Measurements from ENCODE around the gene DEXI. TPM values are rescaled to one million over a fixed set of nuclear protein-coding genes. Genes with fewer than 3 reads are reported as not detected.

The DEXI gene
- total and polyA plus RNA-seq, 10 donors: 14.9 to 81.5 (median 33.5) TPM

DNA sequence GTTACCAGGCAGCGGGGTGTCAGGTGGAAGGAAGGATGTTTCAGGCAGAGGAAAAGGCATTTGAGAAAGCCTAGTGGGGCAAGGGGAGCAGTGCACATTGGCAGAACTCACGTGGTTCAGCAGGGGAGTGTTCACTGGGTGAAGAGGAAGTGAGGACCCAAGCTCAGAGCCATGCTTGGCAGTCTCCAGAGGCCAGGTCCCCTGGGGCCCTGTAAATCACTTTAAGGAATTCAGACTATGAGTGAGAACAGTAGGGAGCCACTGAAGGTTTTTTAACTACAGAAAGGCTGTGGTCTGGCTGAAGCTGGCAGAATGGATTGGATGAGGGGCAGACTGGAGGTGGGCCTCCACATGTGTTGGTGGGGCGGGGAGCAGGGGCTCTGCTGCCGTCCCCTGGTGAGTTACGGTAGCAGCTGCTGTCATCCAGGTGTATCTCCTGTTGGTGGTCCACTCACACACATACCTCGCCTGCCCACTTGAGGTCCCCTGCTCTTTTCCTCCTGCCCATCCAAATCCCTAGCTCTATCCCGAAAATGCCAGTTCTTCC lies 7.2 kb upstream of the DEXI start:
- TF ChIP-seq, protein P1, sequence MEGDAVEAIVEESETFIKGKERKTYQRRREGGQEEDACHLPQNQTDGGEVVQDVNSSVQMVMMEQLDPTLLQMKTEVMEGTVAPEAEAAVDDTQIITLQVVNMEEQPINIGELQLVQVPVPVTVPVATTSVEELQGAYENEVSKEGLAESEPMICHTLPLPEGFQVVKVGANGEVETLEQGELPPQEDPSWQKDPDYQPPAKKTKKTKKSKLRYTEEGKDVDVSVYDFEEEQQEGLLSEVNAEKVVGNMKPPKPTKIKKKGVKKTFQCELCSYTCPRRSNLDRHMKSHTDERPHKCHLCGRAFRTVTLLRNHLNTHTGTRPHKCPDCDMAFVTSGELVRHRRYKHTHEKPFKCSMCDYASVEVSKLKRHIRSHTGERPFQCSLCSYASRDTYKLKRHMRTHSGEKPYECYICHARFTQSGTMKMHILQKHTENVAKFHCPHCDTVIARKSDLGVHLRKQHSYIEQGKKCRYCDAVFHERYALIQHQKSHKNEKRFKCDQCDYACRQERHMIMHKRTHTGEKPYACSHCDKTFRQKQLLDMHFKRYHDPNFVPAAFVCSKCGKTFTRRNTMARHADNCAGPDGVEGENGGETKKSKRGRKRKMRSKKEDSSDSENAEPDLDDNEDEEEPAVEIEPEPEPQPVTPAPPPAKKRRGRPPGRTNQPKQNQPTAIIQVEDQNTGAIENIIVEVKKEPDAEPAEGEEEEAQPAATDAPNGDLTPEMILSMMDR (IDR thresholded peaks at IDR 0.05 in 8 of 11, conservative IDR thresholded peaks at IDR 0.05 in 3 of 11): peak in 10 of 11 experiments; percentile 15 to 71 (median 60)
- no peak for TF ChIP-seq POLR2A (IDR thresholded peaks at IDR 0.05)
- TF ChIP-seq POLR2AphosphoS5 (IDR thresholded peaks at IDR 0.05): peak in 2 of 3 donors; percentile 37 to 49
- Histone ChIP-seq H3K4me3 (peak overlapping the region in 1 of 8 donors; percentile 36), H3K27ac (peak overlapping the region; percentile 20 to 83 (median 45)), H3K27me3 (replicated peaks in 1 of 7) (no peaks in the 10 kb centered on the region), H3K36me3 (no peaks in the 10 kb centered on the region), H3K9me3 (no peaks in the 10 kb centered on the region), H3K4me1 (peaks cover 34 to 95% (median 71%) of the 10 kb centered on the region in 6 donors)
- 33 to 64% (median 47%) methylated on average over 7 of the region's 7 CpGs for WGBS, 5 donors
- DNase-seq: peak; percentile 90
- intact Hi-C loops (cut with DNase I; ENCODE audit: low total_unique reads): no loop called here

DNA sequence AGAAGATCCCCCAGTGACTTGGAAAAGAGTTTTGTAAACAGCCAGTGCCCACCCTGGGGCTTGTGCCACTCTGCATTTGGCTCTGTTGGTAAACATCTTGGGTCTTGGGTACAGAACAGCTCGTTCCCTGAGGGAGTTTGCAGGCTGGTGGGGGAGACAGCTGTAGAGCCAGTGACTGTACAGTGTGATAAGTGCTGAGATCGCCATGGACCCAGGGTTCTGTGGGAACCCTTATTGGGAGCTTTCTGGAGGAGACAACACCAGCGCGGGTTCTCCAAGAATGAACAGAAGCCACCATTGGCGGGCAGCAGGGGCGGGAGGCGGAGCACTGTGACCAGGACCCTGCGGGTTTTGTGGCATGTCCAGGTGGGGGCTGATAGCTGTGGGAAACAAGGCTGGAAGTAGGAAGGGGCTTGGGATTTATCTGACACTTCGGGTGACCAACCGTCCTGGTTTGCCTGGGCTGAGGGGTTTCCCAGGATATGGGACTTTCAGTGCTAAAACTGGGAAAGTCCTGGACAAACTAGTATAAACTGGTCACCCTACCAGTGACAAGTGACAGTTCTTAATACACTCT lies 5.0 kb upstream of the DEXI start:
- no peaks in the 10 kb centered on the region for H3K9me3 ChIP-seq
- no peak for DNase-seq
- H3K27me3 ChIP-seq (replicated peaks in 1 of 7): no peaks in the 10 kb centered on the region
- 80 to 94% (median 89%) methylated on average over 9 to 10 of the region's 10 CpGs for WGBS, 5 donors
- intact Hi-C loops (cut with DNase I; ENCODE audit: low total_unique reads): no loop called here
- no peak overlapping the region for H3K27ac ChIP-seq
- no peak overlapping the region for H3K4me3 ChIP-seq
- H3K4me1 ChIP-seq: peaks cover 34 to 97% (median 78%) of the 10 kb centered on the region in 6 donors
- H3K36me3 ChIP-seq: no peaks in the 10 kb centered on the region
- TF ChIP-seq POLR2A (IDR thresholded peaks at IDR 0.05) (no peak), POLR2AphosphoS5 (IDR thresholded peaks at IDR 0.05) (no peak)
- TF ChIP-seq, protein P1 (IDR thresholded peaks at IDR 0.05 in 8 of 11, conservative IDR thresholded peaks at IDR 0.05 in 3 of 11): no peak

DNA sequence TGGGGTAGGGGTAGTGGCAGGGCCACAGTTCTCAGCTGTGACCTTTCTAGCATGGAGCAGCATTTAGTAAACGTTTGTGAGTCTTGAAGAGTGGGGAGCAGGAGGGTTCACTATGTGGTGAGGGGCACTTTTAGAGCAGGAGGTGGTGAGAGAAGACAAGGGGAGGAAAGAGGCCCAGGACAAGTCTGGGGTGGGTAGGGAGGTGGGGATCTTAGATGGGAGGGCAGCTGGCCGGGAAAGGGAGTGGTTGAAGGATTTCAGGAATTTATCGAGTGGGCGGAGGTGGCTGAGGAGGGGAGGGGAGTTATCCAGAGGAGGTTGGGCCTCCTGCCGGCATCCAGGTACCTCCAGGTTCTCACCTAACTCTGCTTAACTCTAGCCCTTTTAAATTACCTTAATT lies 4.0 kb upstream of the DEXI start:
- Histone ChIP-seq H3K27ac (peak overlapping the region in 1 of 8 donors; percentile 17), H3K4me1 (peaks cover 34 to 91% (median 80%) of the 10 kb centered on the region in 6 donors), H3K27me3 (replicated peaks in 1 of 7) (no peaks in the 10 kb centered on the region), H3K4me3 (peak overlapping the region in 1 of 8 donors; percentile 98), H3K9me3 (no peaks in the 10 kb centered on the region), H3K36me3 (no peaks in the 10 kb centered on the region)
- intact Hi-C loops (cut with DNase I; ENCODE audit: low total_unique reads): no loop called here
- WGBS, 5 donors: 54 to 69% (median 65%) methylated on average over 5 of the region's 5 CpGs
- DNase-seq: no peak
- no peak for TF ChIP-seq POLR2A (IDR thresholded peaks at IDR 0.05)
- TF ChIP-seq POLR2AphosphoS5 (IDR thresholded peaks at IDR 0.05): no peak
- TF ChIP-seq, protein P1 (IDR thresholded peaks at IDR 0.05 in 8 of 11, conservative IDR thresholded peaks at IDR 0.05 in 3 of 11): no peak

DNA sequence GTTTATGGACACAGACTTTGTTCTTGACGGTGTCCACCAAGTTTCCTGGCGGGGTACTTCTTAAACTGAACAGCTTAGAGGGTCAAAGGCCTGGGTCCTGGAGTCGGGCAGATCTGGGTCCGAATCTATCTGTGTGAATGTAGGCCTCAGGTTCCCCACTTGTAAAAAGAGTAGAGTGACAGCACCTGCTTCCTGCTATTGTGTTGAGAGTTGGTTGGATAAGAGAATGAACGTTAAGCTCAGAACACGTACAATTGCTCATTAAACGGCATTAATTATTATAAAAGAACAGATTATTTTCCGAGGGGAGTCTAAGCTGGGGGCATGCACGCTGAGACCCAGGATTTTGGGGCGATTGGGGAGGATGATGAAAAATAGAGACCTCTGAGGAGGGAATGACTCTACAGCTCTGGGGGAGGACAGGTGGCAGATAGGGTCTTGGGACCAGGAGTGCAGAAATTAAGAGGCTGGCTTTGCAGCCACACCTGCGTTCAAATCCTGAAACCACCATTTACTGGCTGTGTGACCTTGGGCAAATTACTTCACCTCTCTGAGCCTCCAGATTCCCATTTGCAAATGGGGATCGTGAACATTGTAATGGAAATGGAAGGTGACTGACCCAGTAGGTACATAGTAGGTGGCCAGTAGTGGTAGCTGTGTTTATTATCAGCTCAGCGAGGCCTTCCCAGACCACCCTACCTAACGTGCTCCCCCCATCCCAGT lies 3.0 kb upstream of the DEXI start:
- intact Hi-C loops (cut with DNase I; ENCODE audit: low total_unique reads): no loop called here
- H3K27me3 ChIP-seq (replicated peaks in 1 of 7): no peaks in the 10 kb centered on the region
- peak overlapping the region; percentile 56 to 98 (median 86) for H3K4me3 ChIP-seq
- TF ChIP-seq, protein P1 (IDR thresholded peaks at IDR 0.05 in 8 of 11, conservative IDR thresholded peaks at IDR 0.05 in 3 of 11): no peak
- TF ChIP-seq POLR2AphosphoS5 (IDR thresholded peaks at IDR 0.05): no peak
- TF ChIP-seq POLR2A (IDR thresholded peaks at IDR 0.05): no peak
- DNase-seq: no peak
- H3K27ac ChIP-seq: peak overlapping the region in 6 of 8 donors; percentile 77 to 93 (median 84)
- H3K36me3 ChIP-seq: no peaks in the 10 kb centered on the region
- H3K9me3 ChIP-seq: no peaks in the 10 kb centered on the region
- H3K4me1 ChIP-seq: peaks cover 42 to 91% (median 83%) of the 10 kb centered on the region in 6 donors
- 28 to 41% (median 33%) methylated on average over 14 of the region's 14 CpGs for WGBS, 5 donors

Data from spleen (tissue), 11 donors.